ENCODE results near the gene CDH4.

Gene CDH4

DNA sequence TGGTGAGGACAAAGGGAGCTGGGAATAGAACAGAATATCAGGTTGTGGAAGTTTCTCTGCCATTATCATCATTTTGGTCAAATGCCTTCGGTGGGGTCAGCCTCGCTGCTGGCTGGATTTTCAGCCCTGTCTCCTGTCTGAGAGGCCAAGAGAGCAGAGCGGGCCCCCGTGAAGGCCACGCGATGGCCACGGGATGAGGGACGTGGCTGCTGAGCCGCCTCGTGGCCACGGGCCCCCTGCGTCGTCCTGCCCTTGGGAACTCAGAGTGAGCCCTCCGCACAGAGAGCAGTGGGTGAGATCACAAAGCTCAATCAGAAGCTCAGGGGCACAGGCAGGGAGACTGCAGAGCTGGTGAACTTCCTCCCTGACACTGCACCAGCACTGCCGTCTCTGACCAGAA is 363.7 kb downstream of the CDH4 start:
- no peak overlapping the region for H3K4me3 ChIP-seq (ENCODE audit: insufficient read depth, low read length, poor library complexity, severe bottlenecking)
- H3F3A ChIP-seq (ENCODE audit: insufficient read depth): no peaks in the 10 kb centered on the region
- H3K79me2 ChIP-seq (ENCODE audit: insufficient read depth, low read length): no peaks in the 10 kb centered on the region
- no peak overlapping the region for H3K9ac ChIP-seq (ENCODE audit: low read length)
- H3K9me3 ChIP-seq (ENCODE audit: insufficient read depth, low read length): no peaks in the 10 kb centered on the region
- H3K9me2 ChIP-seq (replicated peaks; ENCODE audit: insufficient read depth, low read length): no peaks in the 10 kb centered on the region
- no peaks in the 10 kb centered on the region for H3K27me3 ChIP-seq (ENCODE audit: low read length)
- TF ChIP-seq EZH2phosphoT487 (conservative IDR thresholded peaks at IDR 0.05; ENCODE audit: low read length): no peak
- TF ChIP-seq, protein P1, sequence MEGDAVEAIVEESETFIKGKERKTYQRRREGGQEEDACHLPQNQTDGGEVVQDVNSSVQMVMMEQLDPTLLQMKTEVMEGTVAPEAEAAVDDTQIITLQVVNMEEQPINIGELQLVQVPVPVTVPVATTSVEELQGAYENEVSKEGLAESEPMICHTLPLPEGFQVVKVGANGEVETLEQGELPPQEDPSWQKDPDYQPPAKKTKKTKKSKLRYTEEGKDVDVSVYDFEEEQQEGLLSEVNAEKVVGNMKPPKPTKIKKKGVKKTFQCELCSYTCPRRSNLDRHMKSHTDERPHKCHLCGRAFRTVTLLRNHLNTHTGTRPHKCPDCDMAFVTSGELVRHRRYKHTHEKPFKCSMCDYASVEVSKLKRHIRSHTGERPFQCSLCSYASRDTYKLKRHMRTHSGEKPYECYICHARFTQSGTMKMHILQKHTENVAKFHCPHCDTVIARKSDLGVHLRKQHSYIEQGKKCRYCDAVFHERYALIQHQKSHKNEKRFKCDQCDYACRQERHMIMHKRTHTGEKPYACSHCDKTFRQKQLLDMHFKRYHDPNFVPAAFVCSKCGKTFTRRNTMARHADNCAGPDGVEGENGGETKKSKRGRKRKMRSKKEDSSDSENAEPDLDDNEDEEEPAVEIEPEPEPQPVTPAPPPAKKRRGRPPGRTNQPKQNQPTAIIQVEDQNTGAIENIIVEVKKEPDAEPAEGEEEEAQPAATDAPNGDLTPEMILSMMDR (IDR thresholded peaks at IDR 0.05; ENCODE audit: insufficient read depth, low read length, poor library complexity, severe bottlenecking): no peak
- no peak overlapping the region for H3K4me2 ChIP-seq (ENCODE audit: low read depth, low read length, poor library complexity, severe bottlenecking)
- no peak overlapping the region for H2AFZ ChIP-seq (ENCODE audit: low read depth, low read length, severe bottlenecking)
- no peak overlapping the region for H3K27ac ChIP-seq (ENCODE audit: low read depth, low read length)
- H4K20me1 ChIP-seq (ENCODE audit: low read depth, low read length): no peaks in the 10 kb centered on the region
- H3K36me3 ChIP-seq (ENCODE audit: low read length): no peaks in the 10 kb centered on the region

GRCh38 chr20:61619751-61620150 is 367.7 kb downstream of the CDH4 start:
- H3K27ac ChIP-seq (ENCODE audit: low read depth, low read length): no peak overlapping the region
- H3K4me2 ChIP-seq (ENCODE audit: low read depth, low read length, poor library complexity, severe bottlenecking): no peak overlapping the region
- no peak overlapping the region for H3K4me3 ChIP-seq (ENCODE audit: insufficient read depth, low read length, poor library complexity, severe bottlenecking)
- no peak for TF ChIP-seq EZH2phosphoT487 (conservative IDR thresholded peaks at IDR 0.05; ENCODE audit: low read length)
- TF ChIP-seq, protein P1 (IDR thresholded peaks at IDR 0.05; ENCODE audit: insufficient read depth, low read length, poor library complexity, severe bottlenecking): no peak
- H4K20me1 ChIP-seq (ENCODE audit: low read depth, low read length): no peaks in the 10 kb centered on the region
- no peaks in the 10 kb centered on the region for H3F3A ChIP-seq (ENCODE audit: insufficient read depth)
- H3K9me3 ChIP-seq (ENCODE audit: insufficient read depth, low read length): no peaks in the 10 kb centered on the region
- no peaks in the 10 kb centered on the region for H3K9me2 ChIP-seq (replicated peaks; ENCODE audit: insufficient read depth, low read length)
- no peak overlapping the region for H3K9ac ChIP-seq (ENCODE audit: low read length)
- no peaks in the 10 kb centered on the region for H3K79me2 ChIP-seq (ENCODE audit: insufficient read depth, low read length)
- no peaks in the 10 kb centered on the region for H3K27me3 ChIP-seq (ENCODE audit: low read length)
- no peaks in the 10 kb centered on the region for H3K36me3 ChIP-seq (ENCODE audit: low read length)
- H2AFZ ChIP-seq (ENCODE audit: low read depth, low read length, severe bottlenecking): no peak overlapping the region

DNA sequence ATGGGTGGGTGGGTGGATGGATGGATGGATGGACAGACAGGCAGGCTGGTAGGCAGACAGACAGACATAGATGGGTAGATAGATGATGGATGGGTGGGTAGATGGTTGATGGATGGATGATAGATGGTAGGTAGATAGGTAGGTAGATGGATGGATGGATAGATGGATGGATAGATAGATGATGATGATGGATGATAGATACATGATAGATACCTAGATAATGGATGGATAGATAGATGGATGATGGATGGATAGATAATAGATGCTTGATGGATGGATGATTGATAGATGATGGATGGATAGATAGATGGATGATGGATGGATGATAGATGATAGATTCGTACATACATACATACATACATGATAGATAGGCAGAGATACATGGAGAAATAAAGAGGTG is 368.1 kb downstream of the CDH4 start:
- H3K4me3 ChIP-seq (ENCODE audit: insufficient read depth, low read length, poor library complexity, severe bottlenecking): no peak overlapping the region
- no peak overlapping the region for H3K4me2 ChIP-seq (ENCODE audit: low read depth, low read length, poor library complexity, severe bottlenecking)
- no peaks in the 10 kb centered on the region for H3F3A ChIP-seq (ENCODE audit: insufficient read depth)
- H4K20me1 ChIP-seq (ENCODE audit: low read depth, low read length): no peaks in the 10 kb centered on the region
- H3K79me2 ChIP-seq (ENCODE audit: insufficient read depth, low read length): no peaks in the 10 kb centered on the region
- TF ChIP-seq, protein P1 (IDR thresholded peaks at IDR 0.05; ENCODE audit: insufficient read depth, low read length, poor library complexity, severe bottlenecking): no peak
- no peak for TF ChIP-seq EZH2phosphoT487 (conservative IDR thresholded peaks at IDR 0.05; ENCODE audit: low read length)
- no peaks in the 10 kb centered on the region for H3K9me2 ChIP-seq (replicated peaks; ENCODE audit: insufficient read depth, low read length)
- H3K27ac ChIP-seq (ENCODE audit: low read depth, low read length): no peak overlapping the region
- no peak overlapping the region for H2AFZ ChIP-seq (ENCODE audit: low read depth, low read length, severe bottlenecking)
- H3K36me3 ChIP-seq (ENCODE audit: low read length): no peaks in the 10 kb centered on the region
- H3K9me3 ChIP-seq (ENCODE audit: insufficient read depth, low read length): no peaks in the 10 kb centered on the region
- no peaks in the 10 kb centered on the region for H3K27me3 ChIP-seq (ENCODE audit: low read length)
- H3K9ac ChIP-seq (ENCODE audit: low read length): no peak overlapping the region
